Forelimb muscle (tissue), 1 donor: ENCODE results near the gene FGFR4. TPM values are rescaled to one million over a fixed set of nuclear protein-coding genes. Genes with fewer than 3 reads are reported as not detected.

Source experiments
- DNase-seq: peaks from one replicate; pipeline ENCODE4 v3.0.0-alpha.2; 2013; ENCODE audit warnings: low read depth
- polyA plus RNA-seq: library from polyadenylated mRNA; unstranded; fragments of 120-200 nt; gene quantifications from one replicate; pipeline ENCODE4 v1.2.1, GENCODE V29; 2013; ENCODE audit not compliant: insufficient read length

FGFR4 gene
- polyA plus RNA-seq, 1 donor = 178 TPM

- no peak for DNase-seq
These were observed 14.0 kb downstream of the FGFR4 start for GRCh38 chr5:177100714-177101121.

DNA sequence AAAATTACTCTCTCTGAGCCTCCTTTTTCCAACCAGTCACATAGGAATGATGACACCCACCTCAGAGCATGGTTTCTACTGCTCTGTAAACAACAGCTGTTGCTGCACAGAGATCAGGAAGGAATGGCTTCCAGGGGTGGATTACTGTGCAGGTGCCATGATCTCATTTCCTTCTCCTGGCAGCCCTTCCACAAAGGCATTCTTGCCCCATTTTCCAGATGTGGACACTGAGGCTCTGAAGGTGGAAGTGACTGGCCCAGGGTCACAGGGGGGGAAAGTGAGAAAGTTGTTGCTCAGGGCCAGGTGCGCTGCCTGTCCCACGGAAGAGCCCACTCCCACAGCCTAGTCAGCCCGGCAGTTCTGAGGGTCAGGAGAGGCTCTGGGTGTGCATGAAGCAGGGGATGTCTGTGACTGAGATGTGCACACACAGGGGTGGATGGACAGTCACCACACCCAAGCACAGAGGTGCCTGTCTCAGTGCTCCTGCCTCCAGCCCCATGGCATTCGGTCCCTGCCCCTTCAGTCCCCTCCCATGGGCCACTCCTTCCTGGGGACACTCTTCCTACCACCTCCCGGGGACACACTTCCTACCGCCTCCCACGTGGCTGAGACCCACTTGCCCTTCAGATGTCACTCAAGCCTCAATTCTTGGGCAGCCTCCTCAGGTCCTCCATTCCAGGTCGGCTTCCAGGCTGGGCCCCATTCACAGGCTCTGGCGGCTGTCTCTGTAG, 17.0 kb downstream of the FGFR4 start:
- DNase-seq = no peak

DNA sequence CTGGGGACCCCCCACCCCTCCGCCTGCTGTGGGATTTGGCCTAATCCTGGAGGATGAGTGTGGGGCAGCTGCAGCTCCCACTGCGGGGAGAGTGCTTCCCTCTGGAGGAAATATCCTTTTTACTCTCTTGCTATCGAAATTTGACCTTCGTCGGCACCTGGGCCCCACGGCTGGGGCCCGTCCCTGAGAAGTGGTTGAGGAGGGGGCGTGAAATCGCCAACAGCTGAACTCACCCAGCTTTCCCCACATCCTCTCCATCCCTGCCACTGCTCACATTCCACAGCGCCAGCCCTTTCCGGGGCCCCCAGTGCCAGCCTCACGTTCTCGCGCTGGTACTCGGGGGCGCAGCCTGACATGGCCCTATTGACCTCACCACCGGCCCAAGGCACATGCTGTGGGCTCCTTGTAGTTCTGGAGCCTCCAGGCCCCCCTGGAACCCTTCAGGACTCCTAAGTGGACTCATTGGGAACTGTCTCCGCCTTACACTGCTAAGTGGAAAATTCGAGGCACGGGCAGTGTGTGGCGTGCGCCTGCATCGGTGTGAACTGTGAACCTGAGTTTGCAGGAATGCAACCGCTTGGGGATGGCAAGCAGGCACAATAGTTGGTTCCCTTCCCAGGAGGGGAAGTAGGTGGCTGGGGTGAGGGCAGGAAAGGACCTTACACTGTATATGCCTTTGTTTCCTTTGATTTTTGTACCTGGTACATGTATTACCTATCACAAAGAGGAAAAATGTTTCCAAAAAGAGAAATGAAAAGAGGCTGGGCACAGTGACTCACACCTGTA, 19.2 kb downstream of the FGFR4 start:
- DNase-seq = no peak

DNA sequence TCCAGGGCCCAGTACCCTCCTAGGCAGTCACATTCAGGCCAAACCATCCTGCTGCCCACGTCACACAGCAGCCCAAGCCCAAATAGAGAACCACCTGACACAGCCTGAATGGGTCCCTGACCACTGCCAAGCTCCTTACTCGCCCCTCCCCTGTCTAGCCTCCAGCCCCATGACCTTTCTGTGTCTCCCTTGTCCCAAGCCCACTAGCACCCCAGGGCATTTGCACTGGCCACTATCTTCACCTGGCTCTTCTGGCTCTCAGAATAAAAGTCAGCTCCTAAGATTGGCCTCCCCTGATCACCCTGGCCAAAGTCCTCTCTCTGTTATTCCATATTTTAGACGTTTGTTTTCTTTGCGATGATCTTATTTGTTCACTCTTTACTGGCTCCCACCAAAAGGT, 20.4 kb downstream of the FGFR4 start:
- DNase-seq = no peak

DNA sequence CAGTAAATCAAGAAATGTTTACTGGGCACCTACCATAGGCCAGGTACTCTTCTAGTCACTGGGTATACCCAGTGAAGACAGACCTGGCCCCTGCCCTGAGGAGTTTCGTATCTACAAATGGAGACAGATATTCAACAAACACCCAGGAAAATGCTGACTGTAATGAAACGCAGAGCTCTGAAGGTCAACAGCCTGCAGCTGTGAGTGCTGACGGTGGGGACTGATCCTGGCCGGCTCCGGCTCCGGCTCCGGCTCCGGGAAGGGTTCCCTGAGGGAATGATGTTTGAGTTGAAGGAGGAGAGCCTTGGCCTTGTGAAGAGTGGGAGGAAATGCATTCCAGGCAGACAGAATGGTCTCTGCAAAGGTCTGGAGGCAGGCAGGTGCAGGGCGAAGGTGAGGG, 23.1 kb downstream of the FGFR4 start:
- no peak for DNase-seq

GRCh38 chr5:177111720-177112394, 25.1 kb downstream of the FGFR4 start:
- DNase-seq = no peak

GRCh38 chr5:177112589-177113220, 26.0 kb downstream of the FGFR4 start:
- no peak for DNase-seq

- no peak for DNase-seq
These were observed 27.1 kb downstream of the FGFR4 start for GRCh38 chr5:177113566-177114424.

- DNase-seq = no peak
These were observed 30.1 kb downstream of the FGFR4 start for GRCh38 chr5:177116631-177117373.

DNA sequence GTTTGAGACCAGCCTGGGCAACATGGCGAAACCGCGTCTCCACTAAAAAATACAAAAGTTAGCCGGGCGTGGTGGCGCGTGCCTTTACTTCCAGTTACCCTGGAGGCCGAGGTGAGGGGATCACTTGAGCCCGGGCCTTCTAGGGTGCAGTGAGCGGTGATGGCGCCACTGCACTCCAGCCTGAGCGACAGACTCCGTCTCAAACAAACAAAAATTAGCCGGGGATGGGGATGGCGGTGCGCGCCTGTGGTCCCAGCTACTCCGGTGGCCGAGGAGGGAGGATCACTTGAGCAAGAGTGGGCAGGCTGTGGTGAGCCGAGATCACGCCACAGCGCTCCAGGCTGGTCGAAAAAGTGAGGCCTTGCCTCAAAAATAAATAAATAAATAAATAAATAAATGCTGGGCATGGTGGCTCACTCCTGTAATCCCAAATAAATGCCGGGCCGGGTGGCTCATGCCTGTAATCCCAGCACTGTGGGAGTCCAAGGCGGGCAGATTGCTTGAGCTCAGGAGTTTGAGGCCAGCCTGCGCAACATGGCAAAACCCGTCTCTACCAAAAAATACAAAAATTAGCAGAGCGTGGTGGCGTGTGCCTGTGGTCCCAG, 30.8 kb downstream of the FGFR4 start:
- DNase-seq = no peak

DNA sequence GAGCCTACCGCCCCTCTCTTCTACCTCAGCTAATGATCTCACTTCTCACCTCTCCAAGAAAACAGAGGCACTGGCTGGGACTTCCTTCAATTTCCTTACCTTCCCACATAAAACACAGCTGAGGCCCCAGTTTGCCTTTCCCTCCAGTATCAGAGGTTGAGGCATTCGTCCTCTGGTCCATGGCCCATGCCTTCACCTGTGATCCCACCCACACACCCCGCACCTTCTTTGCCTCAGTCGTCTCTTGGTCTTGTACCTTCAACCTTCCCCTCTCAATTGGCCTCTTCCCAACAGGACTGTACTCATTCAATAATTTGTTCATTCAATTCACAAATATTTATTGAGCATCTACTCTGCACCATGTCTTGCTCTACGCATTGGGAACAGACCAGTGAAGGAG, 35.9 kb downstream of the FGFR4 start:
- no peak for DNase-seq

DNA sequence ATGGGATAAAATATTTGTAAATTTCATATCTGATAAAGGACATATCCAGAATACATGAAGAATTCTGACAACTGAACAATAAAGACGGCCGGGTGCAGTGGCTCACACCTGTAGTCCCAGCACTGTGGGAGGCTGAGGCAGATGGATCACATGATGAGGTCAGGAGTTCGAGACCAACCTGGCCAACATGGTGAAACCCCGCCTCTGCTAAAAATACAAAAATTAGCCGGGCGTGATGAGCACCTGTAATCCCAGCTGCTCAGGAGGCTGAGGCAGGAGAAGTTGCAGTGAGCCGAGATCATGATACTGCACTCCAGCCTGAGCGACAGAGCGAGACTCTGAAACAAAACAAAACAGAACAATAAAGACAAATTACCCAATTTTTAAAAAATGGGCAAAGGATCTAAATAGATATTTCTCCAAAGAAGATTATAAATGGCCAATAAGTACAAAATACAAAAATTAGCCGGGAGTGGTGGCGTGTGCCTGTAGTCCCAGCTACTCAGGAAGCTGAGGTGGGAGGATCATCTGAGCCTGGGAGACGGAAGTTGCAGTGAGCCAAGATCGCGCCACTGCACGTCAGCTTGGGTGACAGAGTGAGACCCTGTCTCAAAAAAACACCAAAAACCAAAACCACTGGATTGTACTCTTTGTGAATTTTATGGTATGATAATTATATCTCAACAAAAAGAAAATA, 37.2 kb downstream of the FGFR4 start:
- no peak for DNase-seq

GRCh38 chr5:177124486-177124991, 37.8 kb downstream of the FGFR4 start:
- no peak for DNase-seq

DNA sequence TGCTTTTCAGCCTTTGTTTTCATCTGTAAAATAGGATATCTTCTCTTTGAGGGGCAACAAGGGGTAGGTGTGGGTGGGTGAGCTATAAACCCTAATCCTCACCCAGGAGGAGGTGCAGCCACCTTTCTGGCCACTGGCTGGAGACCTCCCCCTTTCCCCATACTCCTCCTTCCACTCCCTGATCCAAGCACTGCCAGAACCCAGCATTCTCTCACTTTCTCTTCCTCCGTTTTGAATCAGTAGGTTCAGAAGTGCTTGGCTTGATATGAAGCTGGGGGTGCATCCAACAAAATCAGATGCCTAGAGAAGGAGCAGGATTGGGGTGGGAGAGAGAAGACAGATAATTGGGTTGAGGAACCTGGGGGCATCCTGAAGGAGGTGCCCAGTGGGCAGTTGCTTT, 40.1 kb downstream of the FGFR4 start:
- no peak for DNase-seq

DNA sequence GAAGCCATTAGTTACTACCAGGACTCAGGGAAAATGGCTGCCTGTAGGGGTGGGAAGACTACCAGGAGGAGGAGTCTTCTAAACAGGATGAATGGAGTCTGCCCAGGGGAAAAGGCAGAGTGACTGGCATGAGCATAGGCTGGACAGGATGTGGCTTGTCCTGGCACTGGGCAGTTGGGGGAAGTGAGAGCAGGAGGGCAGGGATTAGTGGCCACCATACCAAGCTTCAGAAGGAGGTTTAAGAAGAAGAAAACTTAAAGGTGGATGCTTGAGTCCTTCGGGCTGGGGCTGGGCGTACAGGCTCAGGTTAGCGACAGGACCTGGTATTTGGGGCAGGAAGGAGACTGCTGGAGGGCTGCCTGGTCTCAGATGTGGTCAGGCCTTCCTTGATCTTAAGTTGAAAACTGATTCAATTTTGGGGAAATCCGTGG, 41.9 kb downstream of the FGFR4 start:
- DNase-seq = no peak

DNA sequence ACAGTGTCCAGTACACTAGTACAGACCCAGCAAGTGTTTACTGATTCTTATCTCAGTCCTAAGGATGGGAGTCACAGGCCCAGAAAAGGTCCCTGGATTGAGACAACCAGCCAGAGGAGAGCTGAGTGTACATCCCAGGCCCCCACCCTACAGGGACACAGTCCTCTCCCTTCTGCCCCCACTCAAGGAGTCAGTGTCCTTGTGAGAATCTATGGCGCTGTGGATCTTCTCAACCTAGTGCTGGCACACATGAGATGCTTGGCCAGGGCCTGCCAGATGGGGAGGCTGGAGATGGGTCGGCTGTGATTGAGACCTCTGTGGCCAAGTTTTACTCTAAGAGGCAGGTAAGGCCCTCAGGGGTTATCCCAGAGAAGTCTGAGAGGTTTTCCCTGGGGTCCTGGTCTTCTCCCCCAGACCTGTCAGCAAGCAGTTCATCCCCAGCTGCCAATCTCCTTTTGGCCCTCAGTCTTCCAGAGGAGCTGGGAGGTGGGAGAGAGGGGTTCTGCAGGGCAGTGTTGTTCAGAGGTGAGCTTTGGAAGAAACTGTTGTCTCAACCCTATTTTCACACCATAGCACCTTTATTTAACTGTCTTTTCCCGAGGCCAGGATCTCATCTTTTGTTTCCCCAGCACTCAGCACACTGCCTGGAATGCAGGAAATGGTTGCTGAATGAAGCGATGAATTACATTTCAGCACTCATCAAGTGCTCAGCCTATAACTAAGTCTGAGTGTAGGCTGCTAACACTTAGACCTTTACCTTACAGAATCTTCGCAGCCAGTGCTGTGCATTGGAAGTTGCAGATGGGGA, 43.7 kb downstream of the FGFR4 start:
- no peak for DNase-seq

GRCh38 chr5:177131019-177131320, 44.3 kb downstream of the FGFR4 start:
- DNase-seq = no peak

DNA sequence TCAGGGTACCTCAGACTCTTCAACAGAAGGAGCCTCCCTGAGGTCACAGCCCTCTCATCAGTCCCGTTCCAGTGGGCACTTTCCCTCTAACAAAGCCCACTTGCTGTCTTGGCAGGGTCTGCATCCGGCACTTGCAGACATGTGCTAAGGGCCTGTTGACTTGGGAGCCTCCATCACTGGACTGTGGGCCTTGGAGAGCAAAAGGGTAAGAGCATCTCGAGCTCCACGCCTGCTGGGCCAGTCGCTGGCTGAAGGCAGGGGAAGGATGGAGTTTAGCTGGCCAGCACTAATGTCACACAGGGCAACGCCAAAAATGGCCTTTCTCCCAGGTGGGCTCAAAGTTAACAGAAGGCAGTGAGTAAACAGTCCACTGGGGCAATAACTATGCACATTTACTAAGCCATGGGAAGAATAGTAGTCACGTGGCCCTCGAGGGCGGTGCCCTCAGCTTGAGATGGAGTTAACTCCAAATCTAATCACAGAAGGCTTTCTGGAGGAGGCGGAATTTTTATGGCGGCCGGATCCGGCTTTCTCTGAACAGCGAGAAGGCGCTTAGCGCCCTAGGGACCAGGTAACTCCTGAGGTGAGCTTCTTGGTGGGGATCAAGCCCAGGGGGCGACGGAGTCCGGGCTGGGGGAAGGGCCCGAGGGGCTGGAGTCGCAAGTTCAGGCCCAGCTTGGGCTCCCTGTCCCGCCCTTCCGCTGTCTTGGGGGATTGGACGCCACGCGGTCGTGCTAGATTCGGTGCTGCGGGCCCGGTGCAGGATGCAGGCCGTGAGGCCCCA, 44.8 kb downstream of the FGFR4 start:
- no peak for DNase-seq
